GM12878 (cell line): Measurements from ENCODE around the gene ANAPC10. TPM values are rescaled to one million over a fixed set of nuclear protein-coding genes. Genes with fewer than 3 reads are reported as not detected.

Source experiments
- ATAC-seq: fragments of 200-7000 bp; cut with Tn5 transposase; 3 replicates; pipeline ENCODE4 v1.9.1; 2020; ENCODE audit warnings: mild to moderate bottlenecking, moderate library complexity
- BruUV-seq: library from RNA; stranded (reverse); fragments of 400-500 nt; replicated peaks from 2 replicates; lab custom pipeline; 2021; lab: Mats Ljungman, UMichigan
- CTCF ChIA-PET: fragments of 300-600 bp; sonication (Branson Sonifier 250); formaldehyde crosslinking; extraction: SDS; loops from one replicate; lab custom pipeline; 2021; ENCODE audit warnings: inconsistent platforms; lab: Yijun Ruan, JAX
- POLR2A ChIA-PET: fragments of 350-600 bp; formaldehyde crosslinking; extraction: SDS; loops from one replicate; lab custom pipeline; 2021; ENCODE audit warnings: inconsistent platforms; lab: Charles Lee
- RAD21 ChIA-PET: fragments of 300-600 bp; sonication (Branson Sonifier 250); formaldehyde crosslinking; loops from one replicate; lab custom pipeline; 2023; ENCODE audit warnings: antibody characterized with exemption; ENCODE audit not compliant: unreplicated experiment; lab: Charles Lee
- SMC1A ChIA-PET: fragments of 300-600 bp; sonication (Branson Sonifier 250); formaldehyde crosslinking; loops from one replicate; lab custom pipeline; 2023; ENCODE audit not compliant: unreplicated experiment, uncharacterized antibody; lab: Charles Lee
- DNase-seq: peaks from one replicate; pipeline ENCODE4 v3.0.0-alpha.2; 2011; ENCODE audit warnings: low read depth, low spot score
- FAIRE-seq: peaks from 3 replicates; lab custom pipeline; 2011; peaks lifted over from hg19 to GRCh38; lab: Jason Lieb, UNC
- H2AFZ ChIP-seq: 2 replicates; pipeline ENCODE4 v1.6.0; 2011; ENCODE audit warnings: low read depth, low read length, control low read depth; ENCODE audit not compliant: control insufficient read depth
- H3K27ac ChIP-seq: 2 replicates; pipeline ENCODE4 v1.5.1; 2011; ENCODE audit warnings: control low read depth; ENCODE audit not compliant: control insufficient read depth, insufficient read depth
- H3K27me3 ChIP-seq, 2 experiments: replicated peaks in 1 of 2; 2 replicates each; pipeline versions ENCODE4 v1.6.0 to v1.6.1; 2011; ENCODE audit warnings: low read length in 1 of 2; ENCODE audit not compliant: control insufficient read depth in 2 of 2, insufficient read depth in 2 of 2
- H3K36me3 ChIP-seq, 2 experiments: 2 replicates each; pipeline ENCODE4 v1.5.1; 2011; ENCODE audit warnings: low read length in 1 of 2; ENCODE audit not compliant: control insufficient read depth in 2 of 2, insufficient read depth in 2 of 2
- H3K4me1 ChIP-seq: 2 replicates; pipeline ENCODE4 v1.6.1; 2011; ENCODE audit warnings: mild to moderate bottlenecking, low read length, moderate library complexity, mixed read lengths; ENCODE audit not compliant: control insufficient read depth, insufficient read depth
- H3K4me2 ChIP-seq: 2 replicates; pipeline ENCODE4 v1.6.0; 2011; ENCODE audit warnings: control low read depth; ENCODE audit not compliant: control insufficient read depth, insufficient read depth
- H3K4me3 ChIP-seq: fragments of 200-600 bp; sonication (generic); 2 replicates; pipeline ENCODE4 v1.5.1; 2016
- H3K79me2 ChIP-seq: 2 replicates; pipeline ENCODE4 v1.6.0; 2011; ENCODE audit warnings: low read length; ENCODE audit not compliant: control insufficient read depth, insufficient read depth
- H3K9ac ChIP-seq: 2 replicates; pipeline ENCODE4 v1.8.0; 2011; ENCODE audit warnings: low read length, control low read depth, mixed read lengths; ENCODE audit not compliant: control insufficient read depth, insufficient read depth
- H3K9me3 ChIP-seq: replicated peaks from 3 replicates; pipeline ENCODE4 v1.5.1; 2011; ENCODE audit warnings: mild to moderate bottlenecking, low read length; ENCODE audit not compliant: control insufficient read depth, insufficient read depth
- H4K20me1 ChIP-seq: 2 replicates; pipeline ENCODE4 v1.6.0; 2011; ENCODE audit not compliant: control insufficient read depth, insufficient read depth
- ASH2L ChIP-seq: fragments of 300-600, 200-600 bp; sonication (generic); IDR thresholded peaks from 2 replicates; pipeline ENCODE4 v1.6.1; 2017; ENCODE audit warnings: low read depth, mild to moderate bottlenecking, borderline replicate concordance
- CEBPB ChIP-seq, 2 experiments: fragments of 150-350 bp in 1 of 2; IDR thresholded peaks; 2 replicates each; pipeline ENCODE4 v1.6.1; 2012 to 2014; ENCODE audit warnings: low read depth in 2 of 2, low read length in 2 of 2, borderline replicate concordance in 1 of 2, inconsistent platforms in 1 of 2
- CHD2 ChIP-seq: IDR thresholded peaks from 2 replicates; pipeline ENCODE4 v1.6.1; 2011; ENCODE audit warnings: low read depth, low read length, improper control_type of control experiment, borderline replicate concordance
- EP300 ChIP-seq, 2 experiments: fragments of 150-350 bp in 1 of 2; IDR thresholded peaks; 2 replicates each; pipeline ENCODE4 v1.6.1; 2011 to 2012; ENCODE audit warnings: low read depth in 2 of 2, low read length in 2 of 2, borderline replicate concordance in 1 of 2, improper control_type of control experiment in 1 of 2, inconsistent platforms in 1 of 2; ENCODE audit not compliant: control insufficient read depth in 1 of 2
- FOXM1 ChIP-seq: IDR thresholded peaks from 2 replicates; pipeline ENCODE4 v1.6.1; 2012; ENCODE audit warnings: low read depth, mild to moderate bottlenecking, inconsistent platforms, low read length, moderate library complexity
- MXI1 ChIP-seq: fragments of 150-350 bp; IDR thresholded peaks from 2 replicates; pipeline ENCODE4 v1.6.1; 2011; ENCODE audit warnings: low read depth, mild to moderate bottlenecking, inconsistent platforms, low read length, improper control_type of control experiment
- POLR2A ChIP-seq: IDR thresholded peaks from 2 replicates; pipeline ENCODE4 v1.6.1; 2011; ENCODE audit warnings: low read depth, mild to moderate bottlenecking, low read length
- POLR2AphosphoS5 ChIP-seq: IDR thresholded peaks from 2 replicates; pipeline ENCODE4 v1.6.1; 2011; ENCODE audit warnings: mild to moderate bottlenecking, low read length, inconsistent platforms
- SMAD1 ChIP-seq: fragments of 450-650 bp; IDR thresholded peaks from 2 replicates; pipeline ENCODE4 v1.6.1; 2018; ENCODE audit warnings: mild to moderate bottlenecking, low read depth; ENCODE audit not compliant: partially characterized antibody
- SMAD5 ChIP-seq: IDR thresholded peaks from 2 replicates; pipeline ENCODE4 v1.6.1; 2016; ENCODE audit warnings: antibody characterized with exemption, low read depth
- SP1 ChIP-seq: IDR thresholded peaks from one replicate; pipeline ENCODE4 v1.6.1; 2011; ENCODE audit warnings: low read depth, low read length
- TCF3 ChIP-seq: IDR thresholded peaks from 2 replicates; pipeline ENCODE4 v1.6.1; 2012; ENCODE audit warnings: low read depth, mild to moderate bottlenecking, low read length, borderline replicate concordance; ENCODE audit not compliant: insufficient read depth
- YBX1 ChIP-seq: fragments of 450-650 bp; IDR thresholded peaks from 2 replicates; pipeline ENCODE4 v1.6.1; 2016; ENCODE audit warnings: antibody characterized with exemption
- ZSCAN29 ChIP-seq: fragments of 450-650 bp; IDR thresholded peaks from 2 replicates; pipeline ENCODE4 v1.6.1; 2017; ENCODE audit warnings: mild to moderate bottlenecking, moderate library complexity
- WGBS: methylation state at CpG from one replicate; pipeline ENCODE4 v1.1.6; 2016; ENCODE audit warnings: low lambda C conversion rate; ENCODE audit not compliant: insufficient replicate concordance, insufficient coverage; ENCODE audit errors: missing lambda C conversion rate; 5-methylcytosine and 5-hydroxymethylcytosine counted together
- in situ Hi-C: fragments of 300-500 bp; cut with MboI; formaldehyde crosslinking; loops from 9 replicates; pipeline ENCODE4 v1.14.3; 2018; ENCODE audit warnings: mixed read lengths
- intact Hi-C: fragments of 100-400 bp; cut with micrococcal nuclease; formaldehyde crosslinking; loops from one replicate; pipeline ENCODE4 v1.14.2; 2022; ENCODE audit not compliant: unreplicated experiment
- polyA plus RNA-seq, 11 experiments: library from polyadenylated mRNA; depleted of rRNA in 4 of 11; unstranded in 6 of 11; stranded (reverse) in 5 of 11; fragments of >200 nt; fragmentation: Nextera tagmentation in 4 of 11; fragmentation: Illumina TruSeq in 1 of 11; extraction: Ambion mirVana in 4 of 11; extraction: Trizol in 1 of 11; gene quantifications; 1 replicate in 1 of 11; 2 replicates in 10 of 11; pipeline versions ENCODE4 v1.2.1 to v1.2.3, GENCODE V29; 2011 to 2016; ENCODE audit warnings: inconsistent platforms in 2 of 11, missing spikeins in 2 of 11, low read depth in 1 of 11
- total RNA-seq, 4 experiments: library from RNA; depleted of rRNA in 3 of 4; stranded (reverse); fragments of >200 nt in 3 of 4; fragmentation: Illumina TruSeq in 1 of 4; extraction: Trizol in 1 of 4; gene quantifications; 2 replicates each; pipeline versions ENCODE4 v1.2.1 to v1.2.3, GENCODE V29; 2013 to 2021
- TF ChIP-seq, protein P1 (sequence below): fragments of 150-350 bp; IDR thresholded peaks from 2 replicates; pipeline ENCODE4 v1.6.1; 2014; ENCODE audit warnings: mild to moderate bottlenecking, low read depth, low read length
- TF ChIP-seq, protein P2 (sequence below): fragments of 450-650 bp; IDR thresholded peaks from 2 replicates; pipeline ENCODE4 v1.6.1; 2016; ENCODE audit warnings: mild to moderate bottlenecking
- TF ChIP-seq, protein P3 (sequence below): IDR thresholded peaks from 2 replicates; pipeline ENCODE4 v1.6.1; 2012; ENCODE audit warnings: low read length, inconsistent platforms
- TF ChIP-seq, protein P4 (sequence below): fragments of 450-650 bp; IDR thresholded peaks from 2 replicates; pipeline ENCODE4 v1.6.1; 2017; ENCODE audit warnings: mild to moderate bottlenecking, moderate library complexity

Gene ANAPC10
- total and polyA plus RNA-seq, 10 of the 15 experiments (the other 5 are each of a cell fraction or from before 2014, with no cell fraction given), result 23.8 to 73.7 (median 48.5) TPM

DNA sequence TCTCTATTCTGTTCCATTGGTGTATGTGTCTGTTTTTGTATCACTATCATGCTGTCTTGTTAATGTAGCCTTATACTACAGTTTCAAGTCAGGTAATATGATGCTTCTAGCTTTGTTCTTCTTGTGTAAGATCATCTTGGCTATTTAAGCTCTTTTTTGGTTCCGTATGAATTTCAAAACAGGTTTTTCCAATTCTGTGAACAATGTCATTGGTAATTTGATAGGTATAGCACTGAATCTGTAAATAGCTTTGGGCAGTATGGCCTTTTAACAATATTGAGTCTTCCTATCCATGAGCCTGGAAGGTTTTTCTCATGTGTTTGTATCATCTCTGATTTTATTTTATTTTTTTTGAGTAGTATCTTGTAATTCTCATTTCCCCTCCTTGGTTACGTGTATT, 94.3 kb downstream of the ANAPC10 start:
- FAIRE-seq, result no peak
- no peaks in the 10 kb centered on the region for H3K9me3 ChIP-seq
- ChIA-PET POLR2A (no interaction called here), RAD21 (no interaction called here), SMC1A (interaction anchor here (1.1 to 1.2 kb wide), 2 partner anchors 41 to 46 kb away, joined by 3 to 5 read pairs; no protein-coding TSS in a partner anchor), CTCF (no interaction called here)
- no peaks in the 10 kb centered on the region for H3K79me2 ChIP-seq
- H3K36me3 ChIP-seq, result no peaks in the 10 kb centered on the region
- no peak overlapping the region for H3K4me2 ChIP-seq
- no peak for DNase-seq
- H3K4me3 ChIP-seq, result no peak overlapping the region
- intact Hi-C loops (no loop called here), in situ Hi-C loops (no loop called here)
- H3K27ac ChIP-seq, result no peak overlapping the region
- H3K27me3 ChIP-seq, result no peaks in the 10 kb centered on the region
- no peaks in the 10 kb centered on the region for H4K20me1 ChIP-seq
- no peak overlapping the region for H3K9ac ChIP-seq
- BruUV-seq, result no TSS peak
- ATAC-seq, result no peak
- H2AFZ ChIP-seq, result no peak overlapping the region
- 97% methylated on average over 2 of the region's 2 CpGs for WGBS
- H3K4me1 ChIP-seq, result no peaks in the 10 kb centered on the region
- TF ChIP-seq, protein P1, sequence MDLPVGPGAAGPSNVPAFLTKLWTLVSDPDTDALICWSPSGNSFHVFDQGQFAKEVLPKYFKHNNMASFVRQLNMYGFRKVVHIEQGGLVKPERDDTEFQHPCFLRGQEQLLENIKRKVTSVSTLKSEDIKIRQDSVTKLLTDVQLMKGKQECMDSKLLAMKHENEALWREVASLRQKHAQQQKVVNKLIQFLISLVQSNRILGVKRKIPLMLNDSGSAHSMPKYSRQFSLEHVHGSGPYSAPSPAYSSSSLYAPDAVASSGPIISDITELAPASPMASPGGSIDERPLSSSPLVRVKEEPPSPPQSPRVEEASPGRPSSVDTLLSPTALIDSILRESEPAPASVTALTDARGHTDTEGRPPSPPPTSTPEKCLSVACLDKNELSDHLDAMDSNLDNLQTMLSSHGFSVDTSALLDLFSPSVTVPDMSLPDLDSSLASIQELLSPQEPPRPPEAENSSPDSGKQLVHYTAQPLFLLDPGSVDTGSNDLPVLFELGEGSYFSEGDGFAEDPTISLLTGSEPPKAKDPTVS, result no peak
- TF ChIP-seq MXI1 (no peak), SMAD5 (no peak), SMAD1 (no peak), TCF3 (no peak), ZSCAN29 (no peak), YBX1 (no peak), POLR2A (no peak), EP300 (IDR thresholded peaks at IDR 0.05; ENCODE audit: borderline replicate concordance in 1 of 2, control insufficient read depth in 1 of 2, low read depth in 2 of 2, low read length in 2 of 2) (no peak), FOXM1 (no peak), ASH2L (no peak), SP1 (no peak), CHD2 (no peak), CEBPB (IDR thresholded peaks at IDR 0.05; ENCODE audit: borderline replicate concordance in 1 of 2, low read depth in 2 of 2, low read length in 2 of 2) (no peak), POLR2AphosphoS5 (no peak)
- TF ChIP-seq, protein P2, sequence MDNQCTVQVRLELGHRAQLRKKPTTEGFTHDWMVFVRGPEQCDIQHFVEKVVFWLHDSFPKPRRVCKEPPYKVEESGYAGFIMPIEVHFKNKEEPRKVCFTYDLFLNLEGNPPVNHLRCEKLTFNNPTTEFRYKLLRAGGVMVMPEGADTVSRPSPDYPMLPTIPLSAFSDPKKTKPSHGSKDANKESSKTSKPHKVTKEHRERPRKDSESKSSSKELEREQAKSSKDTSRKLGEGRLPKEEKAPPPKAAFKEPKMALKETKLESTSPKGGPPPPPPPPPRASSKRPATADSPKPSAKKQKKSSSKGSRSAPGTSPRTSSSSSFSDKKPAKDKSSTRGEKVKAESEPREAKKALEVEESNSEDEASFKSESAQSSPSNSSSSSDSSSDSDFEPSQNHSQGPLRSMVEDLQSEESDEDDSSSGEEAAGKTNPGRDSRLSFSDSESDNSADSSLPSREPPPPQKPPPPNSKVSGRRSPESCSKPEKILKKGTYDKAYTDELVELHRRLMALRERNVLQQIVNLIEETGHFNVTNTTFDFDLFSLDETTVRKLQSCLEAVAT, result no peak
- TF ChIP-seq, protein P3, sequence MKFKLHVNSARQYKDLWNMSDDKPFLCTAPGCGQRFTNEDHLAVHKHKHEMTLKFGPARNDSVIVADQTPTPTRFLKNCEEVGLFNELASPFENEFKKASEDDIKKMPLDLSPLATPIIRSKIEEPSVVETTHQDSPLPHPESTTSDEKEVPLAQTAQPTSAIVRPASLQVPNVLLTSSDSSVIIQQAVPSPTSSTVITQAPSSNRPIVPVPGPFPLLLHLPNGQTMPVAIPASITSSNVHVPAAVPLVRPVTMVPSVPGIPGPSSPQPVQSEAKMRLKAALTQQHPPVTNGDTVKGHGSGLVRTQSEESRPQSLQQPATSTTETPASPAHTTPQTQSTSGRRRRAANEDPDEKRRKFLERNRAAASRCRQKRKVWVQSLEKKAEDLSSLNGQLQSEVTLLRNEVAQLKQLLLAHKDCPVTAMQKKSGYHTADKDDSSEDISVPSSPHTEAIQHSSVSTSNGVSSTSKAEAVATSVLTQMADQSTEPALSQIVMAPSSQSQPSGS, result no peak
- TF ChIP-seq, protein P4, sequence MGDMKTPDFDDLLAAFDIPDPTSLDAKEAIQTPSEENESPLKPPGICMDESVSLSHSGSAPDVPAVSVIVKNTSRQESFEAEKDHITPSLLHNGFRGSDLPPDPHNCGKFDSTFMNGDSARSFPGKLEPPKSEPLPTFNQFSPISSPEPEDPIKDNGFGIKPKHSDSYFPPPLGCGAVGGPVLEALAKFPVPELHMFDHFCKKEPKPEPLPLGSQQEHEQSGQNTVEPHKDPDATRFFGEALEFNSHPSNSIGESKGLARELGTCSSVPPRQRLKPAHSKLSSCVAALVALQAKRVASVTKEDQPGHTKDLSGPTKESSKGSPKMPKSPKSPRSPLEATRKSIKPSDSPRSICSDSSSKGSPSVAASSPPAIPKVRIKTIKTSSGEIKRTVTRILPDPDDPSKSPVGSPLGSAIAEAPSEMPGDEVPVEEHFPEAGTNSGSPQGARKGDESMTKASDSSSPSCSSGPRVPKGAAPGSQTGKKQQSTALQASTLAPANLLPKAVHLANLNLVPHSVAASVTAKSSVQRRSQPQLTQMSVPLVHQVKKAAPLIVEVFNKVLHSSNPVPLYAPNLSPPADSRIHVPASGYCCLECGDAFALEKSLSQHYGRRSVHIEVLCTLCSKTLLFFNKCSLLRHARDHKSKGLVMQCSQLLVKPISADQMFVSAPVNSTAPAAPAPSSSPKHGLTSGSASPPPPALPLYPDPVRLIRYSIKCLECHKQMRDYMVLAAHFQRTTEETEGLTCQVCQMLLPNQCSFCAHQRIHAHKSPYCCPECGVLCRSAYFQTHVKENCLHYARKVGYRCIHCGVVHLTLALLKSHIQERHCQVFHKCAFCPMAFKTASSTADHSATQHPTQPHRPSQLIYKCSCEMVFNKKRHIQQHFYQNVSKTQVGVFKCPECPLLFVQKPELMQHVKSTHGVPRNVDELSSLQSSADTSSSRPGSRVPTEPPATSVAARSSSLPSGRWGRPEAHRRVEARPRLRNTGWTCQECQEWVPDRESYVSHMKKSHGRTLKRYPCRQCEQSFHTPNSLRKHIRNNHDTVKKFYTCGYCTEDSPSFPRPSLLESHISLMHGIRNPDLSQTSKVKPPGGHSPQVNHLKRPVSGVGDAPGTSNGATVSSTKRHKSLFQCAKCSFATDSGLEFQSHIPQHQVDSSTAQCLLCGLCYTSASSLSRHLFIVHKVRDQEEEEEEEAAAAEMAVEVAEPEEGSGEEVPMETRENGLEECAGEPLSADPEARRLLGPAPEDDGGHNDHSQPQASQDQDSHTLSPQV, result no peak
